HEK293 (cell line): ENCODE data around the gene CCM2L.

Experiments
- CTCF ChIA-PET: fragments of 350-600 bp; formaldehyde crosslinking; extraction: SDS; loops from one replicate; lab custom pipeline; 2021; ENCODE audit warnings: antibody characterized with exemption; lab: Yijun Ruan, JAX
- POLR2A ChIA-PET: fragments of 300-600 bp; formaldehyde crosslinking; extraction: SDS; loops from one replicate; lab custom pipeline; 2020; ENCODE audit warnings: antibody characterized with exemption, inconsistent platforms; lab: Yijun Ruan, JAX
- H3K27ac ChIP-seq: fragments of 200-500 bp; sonication (Bioruptor generic); 2 replicates; pipeline ENCODE4 v1.5.1; 2014; ENCODE audit warnings: low read depth, low read length, control low read depth, inconsistent platforms; ENCODE audit errors: extremely low read depth
- H3K36me3 ChIP-seq, 2 experiments: fragments of 200-500 bp in 1 of 2; sonication (Bioruptor generic) in 1 of 2; 1 replicate in 1 of 2; 2 replicates in 1 of 2; pipeline ENCODE4 v1.5.1; 2014 to 2017; ENCODE audit warnings: inconsistent platforms in 2 of 2, low read length in 2 of 2; ENCODE audit not compliant: control insufficient read depth in 2 of 2, insufficient read depth in 1 of 2
- H3K4me1 ChIP-seq: fragments of 200-500 bp; sonication (Bioruptor generic); 2 replicates; pipeline ENCODE4 v1.5.1; 2014; ENCODE audit warnings: mild to moderate bottlenecking, low read length, inconsistent platforms; ENCODE audit not compliant: control insufficient read depth, insufficient read depth
- H3K4me3 ChIP-seq: 2 replicates; pipeline ENCODE4 v1.5.1; 2011; ENCODE audit warnings: low read depth, mild to moderate bottlenecking, control low read depth, low read length, moderate library complexity
- H3K9me3 ChIP-seq: fragments of 200-500 bp; sonication (Bioruptor generic); 2 replicates; pipeline ENCODE4 v1.5.1; 2014; ENCODE audit warnings: low read depth, low read length, inconsistent platforms; ENCODE audit not compliant: control insufficient read depth, insufficient read depth
- PRDM2 ChIP-seq: fragments of 450-650 bp; formaldehyde crosslinking; IDR thresholded peaks from 2 replicates; pipeline ENCODE4 v1.5.1; 2016; ENCODE audit warnings: missing biosample characterization, missing genetic modification characterization, borderline replicate concordance
- SP2 ChIP-seq: fragments of 450-650 bp; formaldehyde crosslinking; IDR thresholded peaks from 2 replicates; pipeline ENCODE4 v1.5.1; 2016; ENCODE audit warnings: missing biosample characterization, missing genetic modification characterization
- WT1 ChIP-seq: fragments of 450-650 bp; formaldehyde crosslinking; IDR thresholded peaks from 2 replicates; pipeline ENCODE4 v1.5.1; 2016; ENCODE audit warnings: missing biosample characterization, missing genetic modification characterization
- ZBTB10 ChIP-seq: fragments of 450-650 bp; formaldehyde crosslinking; IDR thresholded peaks from 2 replicates; pipeline ENCODE4 v1.5.1; 2016; ENCODE audit warnings: missing biosample characterization, missing genetic modification characterization
- ZFP69B ChIP-seq: fragments of 450-650 bp; formaldehyde crosslinking; IDR thresholded peaks from 2 replicates; pipeline ENCODE4 v1.5.1; 2016; ENCODE audit warnings: missing biosample characterization, missing genetic modification characterization
- ZNF175 ChIP-seq: fragments of 450-650 bp; formaldehyde crosslinking; IDR thresholded peaks from 2 replicates; pipeline ENCODE4 v1.5.1; 2016; ENCODE audit warnings: missing biosample characterization, missing genetic modification characterization
- ZNF292 ChIP-seq: fragments of 450-650 bp; formaldehyde crosslinking; IDR thresholded peaks from 2 replicates; pipeline ENCODE4 v1.5.1; 2016; ENCODE audit warnings: low read depth, missing biosample characterization, missing genetic modification characterization, borderline replicate concordance
- ZNF37A ChIP-seq: fragments of 450-650 bp; IDR thresholded peaks from 2 replicates; pipeline ENCODE4 v1.5.1; 2018; ENCODE audit warnings: missing biosample characterization, missing genetic modification characterization
- ZNF664 ChIP-seq: fragments of 450-650 bp; formaldehyde crosslinking; IDR thresholded peaks from 2 replicates; pipeline ENCODE4 v1.5.1; 2016; ENCODE audit warnings: missing biosample characterization, missing genetic modification characterization
- ZSCAN23 ChIP-seq: fragments of 450-650 bp; formaldehyde crosslinking; IDR thresholded peaks from 2 replicates; pipeline ENCODE4 v1.5.1; 2016; ENCODE audit warnings: missing biosample characterization, missing genetic modification characterization
- ZSCAN4 ChIP-seq: fragments of 450-650 bp; formaldehyde crosslinking; IDR thresholded peaks from 2 replicates; pipeline ENCODE4 v1.5.1; 2017; ENCODE audit warnings: missing biosample characterization, missing genetic modification characterization

Gene CCM2L

GRCh38 chr20:32050851-32051556 is 40.8 kb downstream of the CCM2L start:
- Histone ChIP-seq H3K27ac (no peak overlapping the region), H3K4me3 (no peak overlapping the region), H3K9me3 (no peaks in the 10 kb centered on the region), H3K36me3 (no peaks in the 10 kb centered on the region), H3K4me1 (no peaks in the 10 kb centered on the region)
- ChIA-PET CTCF (no interaction called here), POLR2A (no interaction called here)
- TF ChIP-seq PRDM2 (tag by site-specific recombination) (no peak), ZNF175 (tag by site-specific recombination) (no peak), ZNF664 (tag by site-specific recombination) (no peak), ZBTB10 (tag by site-specific recombination) (no peak), ZSCAN4 (tag by site-specific recombination) (no peak)

GRCh38 chr20:32051720-32052089 is 41.5 kb downstream of the CCM2L start:
- Histone ChIP-seq H3K36me3 (no peaks in the 10 kb centered on the region), H3K4me3 (no peak overlapping the region), H3K27ac (no peak overlapping the region)
- POLR2A ChIA-PET, result no interaction called here
- TF ChIP-seq ZNF37A, result no peak
- no peak for TF ChIP-seq WT1 (tag by site-specific recombination)
- no peak for TF ChIP-seq ZFP69B (tag by site-specific recombination)
- no peak for TF ChIP-seq SP2 (tag by site-specific recombination)
- no peak for TF ChIP-seq ZNF292
- TF ChIP-seq, all 188 proteins: peak for 0
- Histone ChIP-seq H3K4me1 (no peaks in the 10 kb centered on the region), H3K9me3 (no peaks in the 10 kb centered on the region)
- CTCF ChIA-PET, result no interaction called here

- CTCF ChIA-PET, result no interaction called here
These were observed 42.0 kb downstream of the CCM2L start, which contains the start of gene HCK for GRCh38 chr20:32052090-32052777. TSS of gene HCK (plus strand) at chr20:32052242.

More at GRCh38 chr20:32052090-32052777, 42.0 kb downstream of the CCM2L start, which contains the start of gene HCK:
- H3K4me1 ChIP-seq, result no peaks in the 10 kb centered on the region
- POLR2A ChIA-PET, result no interaction called here
- no peak within 1 kb of the TSS; the same call in 1 of the 2 replicates for H3K4me3 ChIP-seq
- H3K9me3 ChIP-seq, result no peaks in the 10 kb centered on the region
- H3K36me3 ChIP-seq, result no peaks in the 10 kb centered on the region
- no peak within 1 kb of the TSS for H3K27ac ChIP-seq
- no peak for TF ChIP-seq SP2 (tag by site-specific recombination)
- TF ChIP-seq ZSCAN23 (tag by site-specific recombination), result no peak
